ENCODE measurements around the gene UMAD1. TPM values are rescaled to one million over a fixed set of nuclear protein-coding genes. Genes with fewer than 3 reads are reported as not detected.

The UMAD1 gene
- total and polyA plus RNA-seq, 4 donors: 7.7 to 19.2 (median 12.2) TPM

DNA sequence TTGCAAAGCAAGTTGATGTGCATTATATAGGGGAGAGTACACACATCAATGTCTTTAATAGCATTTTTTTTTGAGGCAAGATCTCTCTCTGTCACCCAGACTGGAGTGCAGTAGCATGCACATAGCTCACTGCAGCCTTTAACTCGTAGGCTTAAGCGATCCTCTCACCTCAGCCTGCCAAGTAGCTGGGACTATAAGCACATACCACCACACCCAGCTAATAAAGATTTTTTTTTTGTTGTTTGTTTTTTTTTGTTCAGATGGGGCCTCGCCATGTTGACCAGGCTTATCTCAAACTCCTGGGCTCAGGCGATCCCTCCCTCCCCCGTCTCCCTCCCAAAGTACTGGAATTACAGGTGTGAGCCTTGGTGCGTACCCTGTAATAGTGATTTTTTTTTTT, 1.5 kb downstream of the UMAD1 start:
- 73 to 92% methylated on average over 6 of the region's 6 CpGs for WGBS, 2 donors
- Histone ChIP-seq H3K9ac (ENCODE audit: insufficient read depth in 1 of 2, low read length in 2 of 2) (peak overlapping the region in 1 of 2 donors; percentile 86), H3K4me3 (no peak overlapping the region), H3K36me3 (ENCODE audit: control insufficient read depth in 4 of 4, insufficient read depth in 4 of 4, low read length in 4 of 4) (peaks cover 0 to 3% (median 0%) of the 10 kb centered on the region in 4 donors), H3K27me3 (ENCODE audit: control insufficient read depth in 3 of 3, insufficient read depth in 3 of 3, low read length in 2 of 3) (no peaks in the 10 kb centered on the region), H3K27ac (ENCODE audit: low read depth in 1 of 2, low read length in 1 of 2) (no peak overlapping the region), H3K9me3 (ENCODE audit: control insufficient read depth in 4 of 4, insufficient read depth in 3 of 4, low read length in 3 of 4) (no peaks in the 10 kb centered on the region), H3K4me1 (ENCODE audit: control insufficient read depth in 5 of 5, insufficient read depth in 5 of 5, low read length in 5 of 5) (peaks cover 1 to 21% (median 7%) of the 10 kb centered on the region in 5 donors)
- peak in 1 of 3 donors; percentile 12 for DNase-seq
- no peak for TF ChIP-seq CTCF (IDR thresholded peaks at IDR 0.05; ENCODE audit: control extremely low read depth, extremely low read depth)
- no peak for ATAC-seq (ENCODE audit: insufficient read depth, low FRiP score)

DNA sequence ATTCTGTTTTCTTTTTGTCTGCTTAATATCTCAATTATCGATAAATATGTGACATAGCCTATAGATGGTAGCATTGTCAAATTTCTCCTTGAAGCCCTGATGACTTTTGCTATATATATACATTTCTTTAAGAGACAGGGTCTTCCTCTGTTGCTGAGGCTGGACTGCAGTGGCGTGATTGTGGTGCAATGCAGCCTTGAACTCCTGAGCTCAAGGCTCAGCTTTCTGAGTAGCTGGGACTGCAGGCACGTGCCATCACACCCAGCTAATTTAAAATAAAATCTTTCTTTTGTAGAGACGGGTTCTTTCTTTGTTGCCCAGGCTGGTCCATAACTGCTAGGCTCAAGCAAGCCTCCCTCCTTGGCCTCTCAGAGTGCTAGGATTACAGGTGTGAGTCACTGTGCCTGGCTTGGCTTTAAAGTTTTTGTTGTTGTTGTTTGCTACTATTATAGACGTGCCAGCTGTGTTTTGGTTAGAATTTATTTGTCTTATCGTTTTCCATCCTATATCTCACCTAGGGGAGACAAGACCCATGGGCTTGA, 7.0 kb downstream of the UMAD1 start:
- H3K27ac ChIP-seq (ENCODE audit: low read depth in 1 of 2, low read length in 1 of 2): no peak overlapping the region
- TF ChIP-seq CTCF (IDR thresholded peaks at IDR 0.05; ENCODE audit: control extremely low read depth, extremely low read depth): no peak
- H3K4me1 ChIP-seq (ENCODE audit: control insufficient read depth in 5 of 5, insufficient read depth in 5 of 5, low read length in 5 of 5): peaks cover 0 to 3% (median 0%) of the 10 kb centered on the region in 5 donors
- no peaks in the 10 kb centered on the region for H3K9me3 ChIP-seq (ENCODE audit: control insufficient read depth in 4 of 4, insufficient read depth in 3 of 4, low read length in 3 of 4)
- no peak for ATAC-seq (ENCODE audit: insufficient read depth, low FRiP score)
- H3K9ac ChIP-seq (ENCODE audit: insufficient read depth in 1 of 2, low read length in 2 of 2): no peak overlapping the region
- WGBS, 2 donors: 76 to 84% methylated on average over 6 of the region's 6 CpGs
- H3K4me3 ChIP-seq: no peak overlapping the region
- H3K36me3 ChIP-seq (ENCODE audit: control insufficient read depth in 4 of 4, insufficient read depth in 4 of 4, low read length in 4 of 4): no peaks in the 10 kb centered on the region
- no peaks in the 10 kb centered on the region for H3K27me3 ChIP-seq (ENCODE audit: control insufficient read depth in 3 of 3, insufficient read depth in 3 of 3, low read length in 2 of 3)
- no peak for DNase-seq

DNA sequence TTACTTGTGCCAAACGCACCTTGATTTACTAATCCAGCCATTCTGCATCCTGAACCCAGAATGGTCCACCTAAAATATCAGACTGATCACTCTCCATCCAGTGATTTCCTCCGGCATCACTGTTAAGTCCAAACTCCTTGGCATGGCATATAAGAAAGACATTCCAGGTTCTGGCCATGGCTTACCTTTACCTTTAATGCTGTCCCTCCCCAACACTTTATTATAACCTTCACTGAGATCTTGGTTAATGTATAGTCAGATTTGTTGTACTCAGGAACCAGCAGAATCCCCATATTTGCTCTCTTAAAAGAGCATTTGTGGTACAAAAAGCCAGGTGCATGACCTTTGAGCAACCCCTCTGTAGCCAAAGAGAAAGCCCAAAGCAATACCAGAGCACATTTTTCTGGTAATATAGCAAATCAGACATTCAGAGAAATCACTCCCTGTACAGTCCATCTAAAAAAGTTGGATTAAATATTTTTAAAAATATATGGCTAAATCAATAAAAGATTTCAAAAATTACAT, 10.2 kb downstream of the UMAD1 start:
- ATAC-seq (ENCODE audit: insufficient read depth, low FRiP score): no peak
- no peaks in the 10 kb centered on the region for H3K9me3 ChIP-seq (ENCODE audit: control insufficient read depth in 4 of 4, insufficient read depth in 3 of 4, low read length in 3 of 4)
- WGBS, 2 donors: 95 to 99% methylated on average over 2 of the region's 2 CpGs

More for the DNA sequence above, 10.2 kb downstream of the UMAD1 start:
- Histone ChIP-seq H3K4me1 (ENCODE audit: control insufficient read depth in 5 of 5, insufficient read depth in 5 of 5, low read length in 5 of 5) (peaks cover 0 to 7% (median 1%) of the 10 kb centered on the region in 5 donors), H3K27ac (ENCODE audit: low read depth in 1 of 2, low read length in 1 of 2) (no peak overlapping the region), H3K9ac (ENCODE audit: insufficient read depth in 1 of 2, low read length in 2 of 2) (no peak overlapping the region), H3K4me3 (no peak overlapping the region), H3K36me3 (ENCODE audit: control insufficient read depth in 4 of 4, insufficient read depth in 4 of 4, low read length in 4 of 4) (no peaks in the 10 kb centered on the region), H3K27me3 (ENCODE audit: control insufficient read depth in 3 of 3, insufficient read depth in 3 of 3, low read length in 2 of 3) (no peaks in the 10 kb centered on the region)
- no peak for DNase-seq
- TF ChIP-seq CTCF (IDR thresholded peaks at IDR 0.05; ENCODE audit: control extremely low read depth, extremely low read depth): no peak
